Neuronal stem cell (in vitro differentiated cells): ENCODE results near the gene URM1.

Experiments used
- DNase-seq: peaks from one replicate; pipeline ENCODE4 v3.0.0-alpha.2; 2013; ENCODE audit warnings: low spot score
- H2AFZ ChIP-seq: one replicate; pipeline ENCODE4 v1.6.1; 2013; ENCODE audit warnings: mild to moderate bottlenecking, low read length, inconsistent platforms
- H2AK5ac ChIP-seq: 2 replicates; pipeline ENCODE4 v1.6.1; 2013; ENCODE audit warnings: low read depth, mild to moderate bottlenecking, inconsistent platforms, low read length, moderate library complexity, mixed read lengths
- H2BK120ac ChIP-seq: 2 replicates; pipeline ENCODE4 v1.6.1; 2013; ENCODE audit warnings: low read depth, mild to moderate bottlenecking, inconsistent platforms, low read length, moderate library complexity, mixed read lengths
- H2BK12ac ChIP-seq: one replicate; pipeline ENCODE4 v1.6.1; 2013; ENCODE audit warnings: low read length, inconsistent platforms
- H2BK15ac ChIP-seq: 2 replicates; pipeline ENCODE4 v1.6.1; 2013; ENCODE audit warnings: mild to moderate bottlenecking, low read length, inconsistent platforms, mixed read lengths
- H2BK5ac ChIP-seq: one replicate; pipeline ENCODE4 v1.6.1; 2013; ENCODE audit warnings: inconsistent platforms, mild to moderate bottlenecking, low read length, moderate library complexity
- H3K14ac ChIP-seq: one replicate; pipeline ENCODE4 v1.6.1; 2013; ENCODE audit warnings: low read length, inconsistent platforms
- H3K18ac ChIP-seq: 2 replicates; pipeline ENCODE4 v1.6.1; 2013; ENCODE audit warnings: low read length, inconsistent platforms
- H3K23ac ChIP-seq: 2 replicates; pipeline ENCODE4 v1.6.1; 2013; ENCODE audit warnings: low read depth, mild to moderate bottlenecking, mixed read lengths, low read length, inconsistent platforms; ENCODE audit not compliant: poor library complexity
- H3K27ac ChIP-seq: replicated peaks from 3 replicates; pipeline ENCODE4 v1.5.1; 2013; ENCODE audit warnings: low read length, inconsistent platforms
- H3K27me3 ChIP-seq, 3 experiments: 2 replicates each; pipeline ENCODE4 v1.6.1; 2013; ENCODE audit warnings: low read length in 3 of 3, mild to moderate bottlenecking in 2 of 3, inconsistent platforms in 1 of 3, low read depth in 1 of 3, mixed read lengths in 1 of 3, moderate library complexity in 1 of 3; ENCODE audit not compliant: control insufficient read depth in 3 of 3, insufficient read depth in 3 of 3
- H3K36me3 ChIP-seq, 2 donors: replicated peaks in 1 of 2; 2 replicates each; pipeline ENCODE4 v1.6.1; 2013; ENCODE audit warnings: low read length in 2 of 2; ENCODE audit not compliant: control insufficient read depth in 2 of 2, insufficient read depth in 2 of 2
- H3K4ac ChIP-seq: 2 replicates; pipeline ENCODE4 v1.6.1; 2013; ENCODE audit warnings: inconsistent platforms, mild to moderate bottlenecking, low read length, moderate library complexity
- H3K4me1 ChIP-seq, 2 donors: 1 replicate in 1 of 2; 2 replicates in 1 of 2; pipeline ENCODE4 v1.6.1; 2013; ENCODE audit warnings: low read length in 2 of 2, low read depth in 1 of 2; ENCODE audit not compliant: control insufficient read depth in 2 of 2, insufficient read depth in 1 of 2
- H3K4me2 ChIP-seq: one replicate; pipeline ENCODE4 v1.6.1; 2013; ENCODE audit warnings: mild to moderate bottlenecking, low read length, inconsistent platforms; ENCODE audit not compliant: insufficient read depth, poor library complexity, severe bottlenecking
- H3K4me3 ChIP-seq, 2 donors: 2 replicates each; pipeline ENCODE4 v1.5.1; 2013; ENCODE audit warnings: low read length in 2 of 2, mild to moderate bottlenecking in 2 of 2, inconsistent platforms in 1 of 2, moderate library complexity in 1 of 2
- H3K79me1 ChIP-seq: one replicate; pipeline ENCODE4 v1.6.1; 2013; ENCODE audit warnings: low read depth, mild to moderate bottlenecking, inconsistent platforms, low read length, moderate library complexity
- H3K9ac ChIP-seq: one replicate; pipeline ENCODE4 v1.6.1; 2013; ENCODE audit warnings: mild to moderate bottlenecking, low read depth, low read length, inconsistent platforms; ENCODE audit not compliant: poor library complexity
- H3K9me3 ChIP-seq, 2 donors: replicated peaks in 1 of 2; 2 replicates each; pipeline versions ENCODE3 to v1.6.1; 2013; ENCODE audit warnings: low read length in 2 of 2, mild to moderate bottlenecking in 2 of 2, inconsistent platforms in 1 of 2, low read depth in 1 of 2, mixed read lengths in 1 of 2, moderate library complexity in 1 of 2; ENCODE audit not compliant: control insufficient read depth in 2 of 2, insufficient read depth in 1 of 2
- H4K8ac ChIP-seq: one replicate; pipeline ENCODE4 v1.6.1; 2013; ENCODE audit warnings: low read depth, mild to moderate bottlenecking, inconsistent platforms, low read length, moderate library complexity
- H4K91ac ChIP-seq: one replicate; pipeline ENCODE4 v1.6.1; 2013; ENCODE audit warnings: low read length, low read depth, mild to moderate bottlenecking, inconsistent platforms; ENCODE audit not compliant: poor library complexity
- WGBS, 2 donors: extraction: QIAGEN DNeasy Blood & Tissue Kit; methylation state at CpG; one replicate each; pipeline ENCODE4 v1.1.7; 2013; ENCODE audit warnings: missing lambda C conversion rate in 2 of 2, mixed read lengths in 1 of 2; ENCODE audit not compliant: insufficient read length in 2 of 2, insufficient replicate concordance in 1 of 2; ENCODE audit errors: extremely low coverage in 2 of 2; 5-methylcytosine and 5-hydroxymethylcytosine counted together

The URM1 gene

DNA sequence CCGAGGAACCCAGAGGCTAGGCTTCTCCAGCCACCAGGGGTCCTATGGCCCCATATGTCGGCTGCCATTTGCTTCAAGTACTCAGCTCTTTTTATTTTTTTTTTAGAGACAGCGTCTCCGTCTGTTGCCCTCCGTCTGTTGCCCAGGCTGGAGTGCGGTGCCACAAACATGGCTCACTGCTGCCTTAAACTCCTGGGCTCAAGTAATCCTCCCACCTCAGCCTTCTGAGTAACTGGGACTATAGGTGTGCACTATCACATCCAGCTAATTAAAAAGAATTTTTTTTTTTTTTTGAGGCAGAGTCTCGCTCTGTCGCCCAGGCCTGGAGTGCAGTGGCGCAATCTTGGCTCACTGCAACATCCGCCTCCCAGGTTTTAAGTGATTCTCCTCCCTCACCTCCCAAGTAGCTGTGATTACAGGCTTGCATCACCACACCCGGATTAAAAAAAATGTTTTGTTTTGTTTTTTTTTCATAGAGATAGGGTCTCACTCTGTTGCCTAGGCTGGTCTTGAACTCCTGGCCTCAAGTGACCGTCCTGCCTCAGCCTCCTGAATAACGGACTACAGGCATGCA lies 58.4 kb downstream of the URM1 start:
- Histone ChIP-seq H3K4me1 (peaks cover 5 to 6% of the 10 kb centered on the region in 2 donors), H2BK5ac (no peak overlapping the region), H3K4ac (no peak overlapping the region), H3K27me3 (peaks cover 0 to 2% (median 0%) of the 10 kb centered on the region in 3 experiments), H2BK120ac (no peak overlapping the region), H4K91ac (no peak overlapping the region), H3K36me3 (peaks cover 0 to 33% of the 10 kb centered on the region in 2 donors), H3K9me3 (no peaks in the 10 kb centered on the region), H3K23ac (no peak overlapping the region), H3K18ac (no peak overlapping the region), H3K9ac (no peak overlapping the region), H3K27ac (no peak overlapping the region), H3K4me2 (no peak overlapping the region), H4K8ac (no peak overlapping the region), H3K14ac (no peak overlapping the region), H2BK12ac (no peak overlapping the region), H2AK5ac (no peak overlapping the region), H2BK15ac (no peak overlapping the region), H3K4me3 (no peak overlapping the region), H3K79me1 (no peaks in the 10 kb centered on the region), H2AFZ (no peak overlapping the region)
- no CpG with 5 or more reads among the region's 13 CpGs for WGBS, 2 donors
- no peak for DNase-seq

- H2AK5ac ChIP-seq: no peak overlapping the region
- peaks cover 5 to 6% of the 10 kb centered on the region in 2 donors for H3K4me1 ChIP-seq
- H3K4ac ChIP-seq: no peak overlapping the region
- H3K9ac ChIP-seq: no peak overlapping the region
- H3K79me1 ChIP-seq: no peaks in the 10 kb centered on the region
- H2BK120ac ChIP-seq: no peak overlapping the region
- H3K14ac ChIP-seq: no peak overlapping the region
- H3K18ac ChIP-seq: no peak overlapping the region
- H2AFZ ChIP-seq: no peak overlapping the region
- no peak overlapping the region for H3K27ac ChIP-seq
- H3K36me3 ChIP-seq: peaks cover 0 to 37% of the 10 kb centered on the region in 2 donors
- no peaks in the 10 kb centered on the region for H3K9me3 ChIP-seq
- no peak overlapping the region for H3K23ac ChIP-seq
- no peak overlapping the region for H3K4me3 ChIP-seq
- no peak overlapping the region for H2BK15ac ChIP-seq
- H3K4me2 ChIP-seq: no peak overlapping the region
- H2BK12ac ChIP-seq: no peak overlapping the region
- H4K91ac ChIP-seq: no peak overlapping the region
- DNase-seq: no peak
- H2BK5ac ChIP-seq: no peak overlapping the region
- H3K27me3 ChIP-seq: peaks cover 0 to 2% (median 0%) of the 10 kb centered on the region in 3 experiments
- H4K8ac ChIP-seq: peak overlapping the region; percentile 43
- WGBS, 2 donors: no CpG with 5 or more reads among the region's 8 CpGs
Measured at GRCh38 chr9:128431207-128431606, 60.0 kb downstream of the URM1 start.

- Histone ChIP-seq H3K4ac (no peak overlapping the region), H3K9ac (peak overlapping the region; percentile 21), H2BK120ac (no peak overlapping the region), H3K27me3 (peaks cover 0 to 2% (median 0%) of the 10 kb centered on the region in 3 experiments), H3K14ac (peak overlapping the region; percentile 21), H3K9me3 (no peaks in the 10 kb centered on the region), H2BK15ac (no peak overlapping the region), H2AK5ac (peak overlapping the region; percentile 84), H2BK5ac (peak overlapping the region; percentile 13), H4K91ac (no peak overlapping the region), H2AFZ (no peak overlapping the region), H3K4me2 (no peak overlapping the region), H2BK12ac (peak overlapping the region; percentile 58), H3K27ac (no peak overlapping the region), H3K4me1 (no peaks in the 10 kb centered on the region), H3K18ac (no peak overlapping the region), H3K79me1 (no peaks in the 10 kb centered on the region), H3K23ac (peak overlapping the region; percentile 85), H4K8ac (peak overlapping the region; percentile 17), H3K36me3 (peaks cover 0 to 31% of the 10 kb centered on the region in 2 donors), H3K4me3 (no peak overlapping the region)
- no peak for DNase-seq
- no CpG with 5 or more reads among the region's 17 CpGs for WGBS, 2 donors
Measured at GRCh38 chr9:128434340-128434739, 63.2 kb downstream of the URM1 start.

- no peak overlapping the region for H3K4me3 ChIP-seq
- no peak overlapping the region for H3K27ac ChIP-seq
- WGBS, 2 donors: no CpG with 5 or more reads among the region's 18 CpGs
- peak overlapping the region; percentile 16 for H2BK12ac ChIP-seq
- no peak overlapping the region for H3K4ac ChIP-seq
- no peaks in the 10 kb centered on the region for H3K79me1 ChIP-seq
- H3K4me1 ChIP-seq: no peaks in the 10 kb centered on the region
- no peak overlapping the region for H2BK120ac ChIP-seq
- no peak overlapping the region for H3K23ac ChIP-seq
- H3K9me3 ChIP-seq: no peaks in the 10 kb centered on the region
- H4K8ac ChIP-seq: no peak overlapping the region
- H2AFZ ChIP-seq: no peak overlapping the region
- H2BK5ac ChIP-seq: no peak overlapping the region
- H3K9ac ChIP-seq: no peak overlapping the region
- no peak overlapping the region for H4K91ac ChIP-seq
- no peak overlapping the region for H3K18ac ChIP-seq
- no peak overlapping the region for H3K14ac ChIP-seq
- no peak for DNase-seq
- H3K4me2 ChIP-seq: no peak overlapping the region
- H2BK15ac ChIP-seq: no peak overlapping the region
- H3K27me3 ChIP-seq: peaks cover 0 to 2% (median 0%) of the 10 kb centered on the region in 3 experiments
- peaks cover 0 to 26% of the 10 kb centered on the region in 2 donors for H3K36me3 ChIP-seq
- H2AK5ac ChIP-seq: no peak overlapping the region
Measured at GRCh38 chr9:128435611-128436010, 64.4 kb downstream of the URM1 start.
